Measurements from ENCODE around the gene WNT8B.

The WNT8B gene

DNA sequence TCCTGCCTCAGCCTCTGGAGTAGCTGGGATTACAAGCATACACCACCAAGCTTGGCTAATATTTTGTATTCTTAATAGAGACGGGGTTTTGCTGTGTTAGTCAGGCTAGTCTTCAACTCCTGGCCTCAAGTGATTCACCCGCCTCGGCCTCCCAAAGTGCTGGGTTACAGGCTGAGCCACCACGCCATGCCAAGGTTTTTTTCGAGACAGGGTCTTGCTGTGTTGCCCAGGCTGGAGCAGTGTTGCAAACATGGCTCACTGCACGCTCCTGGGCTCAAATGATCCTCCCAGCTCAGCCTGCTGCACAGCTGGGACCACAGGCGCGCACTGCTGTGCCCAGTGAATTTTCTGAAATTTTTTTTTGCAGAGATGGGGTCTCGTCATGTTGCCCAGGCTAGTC is 60.1 kb downstream of the WNT8B start:
- H3K4me3 ChIP-seq (ENCODE audit: low read depth, low read length) = no peak overlapping the region
- TF ChIP-seq, protein P1, sequence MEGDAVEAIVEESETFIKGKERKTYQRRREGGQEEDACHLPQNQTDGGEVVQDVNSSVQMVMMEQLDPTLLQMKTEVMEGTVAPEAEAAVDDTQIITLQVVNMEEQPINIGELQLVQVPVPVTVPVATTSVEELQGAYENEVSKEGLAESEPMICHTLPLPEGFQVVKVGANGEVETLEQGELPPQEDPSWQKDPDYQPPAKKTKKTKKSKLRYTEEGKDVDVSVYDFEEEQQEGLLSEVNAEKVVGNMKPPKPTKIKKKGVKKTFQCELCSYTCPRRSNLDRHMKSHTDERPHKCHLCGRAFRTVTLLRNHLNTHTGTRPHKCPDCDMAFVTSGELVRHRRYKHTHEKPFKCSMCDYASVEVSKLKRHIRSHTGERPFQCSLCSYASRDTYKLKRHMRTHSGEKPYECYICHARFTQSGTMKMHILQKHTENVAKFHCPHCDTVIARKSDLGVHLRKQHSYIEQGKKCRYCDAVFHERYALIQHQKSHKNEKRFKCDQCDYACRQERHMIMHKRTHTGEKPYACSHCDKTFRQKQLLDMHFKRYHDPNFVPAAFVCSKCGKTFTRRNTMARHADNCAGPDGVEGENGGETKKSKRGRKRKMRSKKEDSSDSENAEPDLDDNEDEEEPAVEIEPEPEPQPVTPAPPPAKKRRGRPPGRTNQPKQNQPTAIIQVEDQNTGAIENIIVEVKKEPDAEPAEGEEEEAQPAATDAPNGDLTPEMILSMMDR (IDR thresholded peaks at IDR 0.05; ENCODE audit: low read depth, low read length, missing control alignments) = no peak
- no peak for DNase-seq (ENCODE audit: low read depth)

DNA sequence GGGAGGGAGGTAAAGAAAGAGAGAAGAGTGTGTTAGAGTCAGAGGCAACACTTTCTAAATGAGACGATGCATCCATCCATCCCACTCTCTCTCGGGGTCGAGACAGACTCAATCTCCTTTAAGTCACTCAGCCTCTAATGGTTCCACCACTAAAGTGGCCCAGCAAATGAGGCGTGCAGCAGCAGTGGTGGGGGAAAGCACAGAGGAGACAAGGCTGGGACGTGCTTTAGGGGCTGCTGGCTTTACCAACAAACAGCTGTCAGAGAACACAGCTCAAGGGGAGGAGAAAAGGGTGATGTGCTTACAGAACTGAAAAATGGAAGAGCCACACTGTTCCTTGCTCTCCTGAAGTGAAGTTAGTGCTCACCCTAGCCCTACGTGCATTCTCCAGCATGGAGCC is 61.4 kb downstream of the WNT8B start:
- H3K4me3 ChIP-seq (ENCODE audit: low read depth, low read length) = no peak overlapping the region
- TF ChIP-seq, protein P1 (IDR thresholded peaks at IDR 0.05; ENCODE audit: low read depth, low read length, missing control alignments) = no peak
- DNase-seq (ENCODE audit: low read depth) = no peak

DNA sequence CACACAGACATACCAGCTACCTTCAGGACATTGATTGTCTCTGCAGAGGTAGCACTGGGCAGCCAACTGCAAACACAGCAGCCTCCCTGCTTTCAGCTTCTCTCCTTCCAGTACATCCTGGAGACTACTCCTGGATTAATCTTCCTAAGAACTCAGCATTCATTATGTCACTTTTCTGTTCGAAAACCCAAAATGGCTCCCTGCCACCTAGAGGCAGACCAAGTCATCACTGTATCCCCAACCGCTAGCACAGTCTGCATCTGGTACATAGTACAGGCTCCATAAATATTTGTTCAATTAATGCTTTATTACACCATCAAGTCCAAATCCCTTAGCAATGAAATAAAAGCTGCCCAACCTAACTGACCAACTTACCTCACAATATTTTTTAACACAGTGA is 61.8 kb downstream of the WNT8B start:
- no peak overlapping the region for H3K4me3 ChIP-seq (ENCODE audit: low read depth, low read length)
- DNase-seq (ENCODE audit: low read depth) = no peak
- TF ChIP-seq, protein P1 (IDR thresholded peaks at IDR 0.05; ENCODE audit: low read depth, low read length, missing control alignments) = no peak

DNA sequence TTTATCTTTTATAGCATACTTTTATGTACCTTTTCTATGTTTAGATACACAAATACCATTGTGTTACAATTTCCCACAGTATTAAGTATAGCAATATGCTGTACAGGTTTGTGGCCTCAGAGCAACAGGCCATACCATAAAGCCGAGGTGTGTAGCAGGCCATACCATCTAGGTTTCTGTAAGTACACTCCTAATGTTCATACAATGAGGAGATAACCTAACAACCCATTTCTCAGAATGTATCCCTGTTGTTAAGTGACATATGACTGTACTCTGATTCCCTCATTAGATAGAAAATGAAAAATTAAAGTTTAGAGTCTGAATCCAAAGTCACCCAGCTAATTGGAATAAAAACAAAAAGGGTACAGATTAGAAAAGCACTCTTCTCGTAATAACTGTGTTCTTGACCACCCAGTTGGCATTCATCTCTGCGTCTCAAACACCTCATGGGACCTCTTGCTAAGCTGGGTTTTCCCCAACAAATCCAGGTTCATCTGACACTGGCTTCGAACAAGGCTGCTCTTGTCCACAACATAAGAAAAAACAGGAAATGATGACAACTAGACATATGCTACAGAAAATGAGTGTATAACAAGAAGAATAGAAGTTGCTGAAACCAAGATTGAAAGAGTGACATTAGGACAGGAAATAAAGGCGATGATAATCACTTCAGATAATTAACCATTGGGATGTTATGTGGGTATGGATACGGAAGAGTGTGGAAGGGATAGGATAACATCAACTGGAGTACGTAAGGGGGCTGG is 65.5 kb downstream of the WNT8B start:
- H3K4me3 ChIP-seq (ENCODE audit: low read depth, low read length) = peak overlapping the region; percentile 86
- DNase-seq (ENCODE audit: low read depth) = no peak
- TF ChIP-seq, protein P1 (IDR thresholded peaks at IDR 0.05; ENCODE audit: low read depth, low read length, missing control alignments) = no peak

DNA sequence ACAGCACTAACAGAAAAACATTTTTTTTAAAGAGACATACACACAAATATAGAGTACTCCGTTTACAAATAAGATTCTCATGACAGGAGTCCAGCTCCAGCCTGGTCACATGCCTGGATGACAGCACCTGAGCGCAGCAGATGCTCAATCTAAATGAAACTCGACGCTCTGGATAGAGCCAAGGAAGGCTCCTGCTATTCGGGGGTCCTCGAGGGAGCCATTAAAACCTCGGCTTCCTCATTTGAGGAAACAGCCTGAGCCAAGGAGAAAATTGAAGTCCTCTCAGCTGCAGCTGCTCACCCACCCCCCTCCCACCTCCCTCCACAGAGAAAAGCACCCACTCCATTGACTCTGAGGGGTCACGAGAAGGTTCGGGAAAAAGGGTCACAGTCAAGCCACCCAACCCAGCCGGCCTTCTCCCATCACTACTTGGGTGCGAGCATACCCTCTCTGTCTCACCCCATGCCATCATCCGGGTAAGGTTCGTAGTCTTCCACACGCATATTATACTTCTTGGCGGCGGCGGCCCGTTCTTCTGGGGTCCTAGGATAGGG is 66.2 kb downstream of the WNT8B start:
- peak overlapping the region; percentile 86 for H3K4me3 ChIP-seq (ENCODE audit: low read depth, low read length)
- no peak for DNase-seq (ENCODE audit: low read depth)
- TF ChIP-seq, protein P1 (IDR thresholded peaks at IDR 0.05; ENCODE audit: low read depth, low read length, missing control alignments) = no peak

DNA sequence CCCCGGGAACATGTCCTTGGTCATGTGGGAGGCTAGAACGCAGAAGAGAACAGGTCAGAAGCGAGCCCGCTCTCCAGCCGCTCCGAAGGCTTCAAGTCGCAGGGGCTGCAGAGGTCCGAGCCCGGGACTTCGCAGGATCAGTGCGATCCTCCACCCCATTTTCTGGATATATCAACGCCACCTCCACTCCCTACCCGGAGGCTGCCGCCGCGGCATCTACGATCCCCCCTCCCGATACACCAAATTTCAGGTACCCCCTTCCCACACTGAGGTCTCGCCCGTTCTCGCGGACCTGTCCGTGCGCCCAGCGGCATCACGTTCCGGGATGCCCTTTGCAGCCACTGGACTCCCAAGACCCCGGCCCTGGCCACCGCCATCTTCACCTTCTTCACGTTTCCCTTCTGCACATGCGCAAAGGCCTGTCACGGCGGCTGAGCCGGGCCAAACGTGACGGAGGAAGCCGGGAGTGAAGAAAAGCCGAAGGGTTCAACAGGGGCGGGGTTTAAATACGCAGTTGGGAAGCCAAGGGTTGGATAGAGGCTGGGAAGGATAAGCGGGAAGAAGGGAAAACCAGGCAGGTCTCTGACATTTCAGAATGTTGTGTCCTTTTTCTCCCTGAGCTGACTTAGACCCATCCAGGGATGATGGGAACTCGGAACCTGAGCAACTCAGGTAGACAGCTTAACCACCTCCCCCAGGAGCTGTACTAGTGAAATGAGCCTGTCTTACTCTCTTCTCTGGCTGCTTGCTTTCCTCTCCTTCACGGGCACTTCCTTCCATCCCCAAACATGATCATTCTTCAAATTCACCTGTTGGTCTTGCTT is 66.9 kb downstream of the WNT8B start, which contains the start of gene NDUFB8:
TSS of gene NDUFB8 (minus strand) at position 397 of the 824 bp plus-strand sequence. CDS start at position 377, 20 bp downstream.
- peak within 1 kb of the TSS; percentile 86 for H3K4me3 ChIP-seq (ENCODE audit: low read depth, low read length)
- TF ChIP-seq, protein P1 (IDR thresholded peaks at IDR 0.05; ENCODE audit: low read depth, low read length, missing control alignments) = no peak
- peak; percentile 53 for DNase-seq (ENCODE audit: low read depth)
